ENCODE results near the gene HS3ST5. TPM values are rescaled to one million over a fixed set of nuclear protein-coding genes. Genes with fewer than 3 reads are reported as not detected.
"Not testable (repeated sequence)": the region's sequence is repeated elsewhere in the genome, so short reads cannot be mapped to it uniquely, and the experiment has no call there.

HS3ST5 gene
- total and polyA plus RNA-seq, 2 donors (not counting 3 experiments of a cell fraction or from before 2014, with no cell fraction given), result not detected

GRCh38 chr6:114315831-114316595 lies 26.8 kb downstream of the HS3ST5 start:
- no peaks in the 10 kb centered on the region for H4K20me1 ChIP-seq (replicated peaks; ENCODE audit: control insufficient read depth, extremely low read depth, insufficient read depth, low read length)
- H3K4me1 ChIP-seq (ENCODE audit: control insufficient read depth, extremely low read depth, insufficient read depth, low read length), result no peaks in the 10 kb centered on the region
- DNase-seq (ENCODE audit: low read depth, low spot score) (no peak), FAIRE-seq (no peak)
- H3K27me3 ChIP-seq (ENCODE audit: control insufficient read depth in 2 of 2, insufficient read depth in 2 of 2, low read length in 2 of 2), result no peaks in the 10 kb centered on the region
- no peaks in the 10 kb centered on the region for H3K79me2 ChIP-seq (ENCODE audit: control insufficient read depth, insufficient read depth, low read length)
- POLR2A ChIA-PET, result no interaction called here
- dilution Hi-C loops (cut with MboI; ENCODE audit: extremely low pct_ligation_motif_present, low sequenced_read_pairs), result no loop called here
- no peaks in the 10 kb centered on the region for H3K9me3 ChIP-seq (replicated peaks; ENCODE audit: control insufficient read depth, insufficient read depth, low read length)
- H3K27ac ChIP-seq (ENCODE audit: insufficient read depth, low read depth, low read length), result no peak overlapping the region
- H3K4me3 ChIP-seq (replicated peaks in 1 of 3; ENCODE audit: insufficient read depth in 1 of 3, low read depth in 1 of 3, low read length in 3 of 3), result no peak overlapping the region
- BruUV-seq (replicated peaks), result no TSS peak
- H3K9me1 ChIP-seq (replicated peaks; ENCODE audit: control insufficient read depth, extremely low read depth, insufficient read depth, low read length), result no peaks in the 10 kb centered on the region
- CTCF ChIA-PET, result interaction anchor here (4.1 kb wide), 1 partner anchor 11 kb away, joined by 22 read pairs; no protein-coding TSS in a partner anchor
- no peaks in the 10 kb centered on the region for H3K36me3 ChIP-seq (ENCODE audit: control insufficient read depth in 2 of 2, extremely low read depth in 1 of 2, insufficient read depth in 2 of 2, low read length in 2 of 2)
- no peak overlapping the region for H2AFZ ChIP-seq (ENCODE audit: low read depth, low read length)
- intact Hi-C loops (cut with micrococcal nuclease), result no loop called here
- TF ChIP-seq MAX (IDR thresholded peaks at IDR 0.05; ENCODE audit: insufficient read depth, insufficient read length), result no peak
- TF ChIP-seq EZH2 (IDR thresholded peaks at IDR 0.05; ENCODE audit: borderline replicate concordance, low read depth, low read length, severe bottlenecking), result no peak
- TF ChIP-seq CTCF (IDR thresholded peaks at IDR 0.05; ENCODE audit: extremely low read depth in 1 of 2, insufficient read depth in 1 of 2, low read depth in 1 of 2, low read length in 2 of 2), result no peak
- TF ChIP-seq GATA2 (IDR thresholded peaks at IDR 0.05; ENCODE audit: insufficient read depth, insufficient read length, low read depth, low read length), result no peak
- no peak for TF ChIP-seq MYC (IDR thresholded peaks at IDR 0.05; ENCODE audit: low read depth, low read length)
- TF ChIP-seq POLR2AphosphoS5 (IDR thresholded peaks at IDR 0.05; ENCODE audit: insufficient read depth, low read depth, low read length), result no peak
- TF ChIP-seq FOS (IDR thresholded peaks at IDR 0.05; ENCODE audit: borderline replicate concordance, insufficient read depth, low read length), result no peak
- no peak for TF ChIP-seq POLR2A (IDR thresholded peaks at IDR 0.05; ENCODE audit: low read depth, low read length)
- TF ChIP-seq JUN (IDR thresholded peaks at IDR 0.05; ENCODE audit: borderline replicate concordance, insufficient read depth, insufficient read length, low read depth), result no peak
- no peak overlapping the region for H3K4me2 ChIP-seq (ENCODE audit: insufficient read depth, low read length)
- H3K9ac ChIP-seq (replicated peaks; ENCODE audit: extremely low read depth, insufficient read depth, low read length), result no peak overlapping the region

- H3K79me2 ChIP-seq (ENCODE audit: control insufficient read depth, insufficient read depth, low read length); H3K9me1 ChIP-seq (replicated peaks; ENCODE audit: control insufficient read depth, extremely low read depth, insufficient read depth, low read length); POLR2A ChIA-PET; H4K20me1 ChIP-seq (replicated peaks; ENCODE audit: control insufficient read depth, extremely low read depth, insufficient read depth, low read length); H3K9me3 ChIP-seq (replicated peaks; ENCODE audit: control insufficient read depth, insufficient read depth, low read length); dilution Hi-C loops (cut with MboI; ENCODE audit: extremely low pct_ligation_motif_present, low sequenced_read_pairs); H3K27me3 ChIP-seq (ENCODE audit: control insufficient read depth in 2 of 2, insufficient read depth in 2 of 2, low read length in 2 of 2); H3K4me1 ChIP-seq (ENCODE audit: control insufficient read depth, extremely low read depth, insufficient read depth, low read length); intact Hi-C loops (cut with micrococcal nuclease); DNase-seq (ENCODE audit: low read depth, low spot score); FAIRE-seq; BruUV-seq (replicated peaks); H3K36me3 ChIP-seq (ENCODE audit: control insufficient read depth in 2 of 2, extremely low read depth in 1 of 2, insufficient read depth in 2 of 2, low read length in 2 of 2); H3K9ac ChIP-seq (replicated peaks; ENCODE audit: extremely low read depth, insufficient read depth, low read length); H3K27ac ChIP-seq (ENCODE audit: insufficient read depth, low read depth, low read length); H2AFZ ChIP-seq (ENCODE audit: low read depth, low read length); H3K4me3 ChIP-seq (replicated peaks in 1 of 3; ENCODE audit: insufficient read depth in 1 of 3, low read depth in 1 of 3, low read length in 3 of 3); H3K4me2 ChIP-seq (ENCODE audit: insufficient read depth, low read length): not testable (repeated sequence)
- CTCF ChIA-PET, result interaction anchor here (4.1 kb wide), 1 partner anchor 9 kb away, joined by 22 read pairs; no protein-coding TSS in a partner anchor
These were observed 29.0 kb downstream of the HS3ST5 start for GRCh38 chr6:114313816-114314215.
